Uterus (tissue), 2 donors: Measurements from ENCODE around the gene ULK4.

ENCODE experiments used
- CTCF ChIP-seq, 4 experiments: fragments of 200-600 bp in 2 of 4; fragments of 450-650 bp in 2 of 4; sonication (generic) in 2 of 4; IDR thresholded peaks; one replicate each; pipeline ENCODE4 v1.5.1; 2016 to 2019; ENCODE audit warnings: antibody characterized with exemption in 4 of 4, mild to moderate bottlenecking in 2 of 4, moderate library complexity in 1 of 4
- POLR2A ChIP-seq, 2 donors: fragments of 450-650 bp; IDR thresholded peaks; one replicate each; pipeline ENCODE4 v1.6.1; 2016; ENCODE audit warnings: antibody characterized with exemption in 2 of 2, mild to moderate bottlenecking in 1 of 2, moderate library complexity in 1 of 2

GRCh38 chr3:41705893-41706292, 256.0 kb downstream of the ULK4 start:
- TF ChIP-seq POLR2A (IDR thresholded peaks at IDR 0.05) (no peak), CTCF (IDR thresholded peaks at IDR 0.05) (no peak)
